GM18873 (cell line): ENCODE measurements around the gene FAM25G.
"Not testable (repeated sequence)": the region's sequence is repeated elsewhere in the genome, so short reads cannot be mapped to it uniquely, and the experiment has no call there.

ENCODE experiments used
- ATAC-seq: cut with Tn5 transposase; IDR thresholded peaks from one replicate; pipeline ENCODE4 v1.9.1; 2021; ENCODE audit warnings: mild to moderate bottlenecking, moderate library complexity, moderate number of reproducible peaks; ENCODE audit not compliant: unreplicated experiment, low FRiP score

FAM25G gene

GRCh38 chr10:47491600-47491999 lies at the start of gene FAM25G:
TSS of gene FAM25G (minus strand) at chr10:47491700. CDS start at chr10:47491674, 26 bp downstream.
- not testable (repeated sequence) for ATAC-seq

GRCh38 chr10:47536430-47536829 lies 44.9 kb upstream of the FAM25G start:
- ATAC-seq = not testable (repeated sequence)

GRCh38 chr10:47523475-47523874 lies 32.0 kb upstream of the FAM25G start, which contains the start of gene AGAP9:
TSS of gene AGAP9 (minus strand) at chr10:47523638. CDS start at chr10:47523526, 112 bp downstream.
- not testable (repeated sequence) for ATAC-seq

GRCh38 chr10:47502313-47502712 lies 10.8 kb upstream of the FAM25G start:
- ATAC-seq = not testable (repeated sequence)

- not testable (repeated sequence) for ATAC-seq
These were observed 2.7 kb upstream of the FAM25G start for GRCh38 chr10:47494226-47494625.

GRCh38 chr10:47489630-47490029 lies 1.9 kb downstream of the FAM25G start:
- not testable (repeated sequence) for ATAC-seq

- ATAC-seq = not testable (repeated sequence)
These were observed 5.6 kb downstream of the FAM25G start for GRCh38 chr10:47485943-47486342.

GRCh38 chr10:47484786-47485185 lies 6.7 kb downstream of the FAM25G start:
- not testable (repeated sequence) for ATAC-seq

GRCh38 chr10:47483923-47484322 lies 7.6 kb downstream of the FAM25G start, which contains the start of gene ANXA8:
TSS of gene ANXA8 (minus strand) at chr10:47484115. CDS start at chr10:47483933, 182 bp downstream.
- not testable (repeated sequence) for ATAC-seq

- not testable (repeated sequence) for ATAC-seq
These were observed 9.1 kb downstream of the FAM25G start for GRCh38 chr10:47482367-47482766.

GRCh38 chr10:47481768-47482181 lies 9.7 kb downstream of the FAM25G start:
- ATAC-seq = not testable (repeated sequence)

- ATAC-seq = not testable (repeated sequence)
These were observed 10.2 kb downstream of the FAM25G start for GRCh38 chr10:47481182-47481766.

- ATAC-seq = not testable (repeated sequence)
These were observed 11.4 kb downstream of the FAM25G start for GRCh38 chr10:47480133-47480532.

GRCh38 chr10:47478114-47478513 lies 13.4 kb downstream of the FAM25G start:
- ATAC-seq = not testable (repeated sequence)

- not testable (repeated sequence) for ATAC-seq
These were observed 14.4 kb downstream of the FAM25G start for GRCh38 chr10:47477078-47477477.

GRCh38 chr10:47475101-47475500 lies 16.4 kb downstream of the FAM25G start:
- ATAC-seq = not testable (repeated sequence)

GRCh38 chr10:47473516-47473915 lies 18.0 kb downstream of the FAM25G start:
- ATAC-seq = not testable (repeated sequence)

- ATAC-seq = peak; percentile 62
These were observed 18.9 kb downstream of the FAM25G start for GRCh38 chr10:47472647-47473046.

- not testable (repeated sequence) for ATAC-seq
These were observed 19.4 kb downstream of the FAM25G start for GRCh38 chr10:47472072-47472471.

- ATAC-seq = not testable (repeated sequence)
These were observed 22.6 kb downstream of the FAM25G start for GRCh38 chr10:47468731-47469528.

GRCh38 chr10:47467957-47468356 lies 23.5 kb downstream of the FAM25G start:
- ATAC-seq = not testable (repeated sequence)
